GM11168 (cell line): Measurements from ENCODE around the gene SPCS3.

Source experiments
- in situ Hi-C: fragments of 300-500 bp; cut with MboI; formaldehyde crosslinking; loops from one replicate; pipeline ENCODE4 v1.12.0; 2022; ENCODE audit warnings: low sequenced_read_pairs; ENCODE audit not compliant: unreplicated experiment

The SPCS3 gene

GRCh38 chr4:176340871-176341685 is 21.3 kb downstream of the SPCS3 start:
- in situ Hi-C loops, result loop anchor here (25.0 kb wide), 1 partner anchor 179 kb away; no protein-coding TSS in a partner anchor

- in situ Hi-C loops, result loop anchor here (25.0 kb wide), 1 partner anchor 180 kb away; no protein-coding TSS in a partner anchor
Measured at GRCh38 chr4:176342384-176342783, 22.6 kb downstream of the SPCS3 start.

- in situ Hi-C loops, result loop anchor here (25.0 kb wide), 1 partner anchor 181 kb away; no protein-coding TSS in a partner anchor
Measured at GRCh38 chr4:176343286-176343685, 23.5 kb downstream of the SPCS3 start.

GRCh38 chr4:176345346-176345745 is 25.6 kb downstream of the SPCS3 start:
- in situ Hi-C loops, result loop anchor here (25.0 kb wide), 1 partner anchor 183 kb away; no protein-coding TSS in a partner anchor

GRCh38 chr4:176346836-176347235 is 27.1 kb downstream of the SPCS3 start:
- in situ Hi-C loops, result loop anchor here (25.0 kb wide), 1 partner anchor 185 kb away; no protein-coding TSS in a partner anchor

- in situ Hi-C loops, result no loop called here
Measured at GRCh38 chr4:176350671-176351070, 30.9 kb downstream of the SPCS3 start.

- in situ Hi-C loops, result no loop called here
Measured at GRCh38 chr4:176354884-176355283, 35.1 kb downstream of the SPCS3 start.

- in situ Hi-C loops, result no loop called here
Measured at GRCh38 chr4:176357359-176358082, 37.8 kb downstream of the SPCS3 start.

- in situ Hi-C loops, result no loop called here
Measured at GRCh38 chr4:176358083-176358469, 38.3 kb downstream of the SPCS3 start.

GRCh38 chr4:176359590-176359989 is 39.8 kb downstream of the SPCS3 start:
- in situ Hi-C loops, result no loop called here

- in situ Hi-C loops, result no loop called here
Measured at GRCh38 chr4:176360446-176360845, 40.7 kb downstream of the SPCS3 start.

- in situ Hi-C loops, result no loop called here
Measured at GRCh38 chr4:176363072-176363471, 43.3 kb downstream of the SPCS3 start.

GRCh38 chr4:176367771-176368465 is 48.2 kb downstream of the SPCS3 start:
- in situ Hi-C loops, result no loop called here

GRCh38 chr4:176376032-176376614 is 56.4 kb downstream of the SPCS3 start:
- in situ Hi-C loops, result loop anchor here (5.0 to 25.0 kb wide), 4 partner anchors 269 to 936 kb away; partner anchors contain the start of genes NEIL3 and VEGFC

GRCh38 chr4:176377780-176378179 is 58.0 kb downstream of the SPCS3 start:
- in situ Hi-C loops, result loop anchor here (5.0 to 25.0 kb wide), 4 partner anchors 267 to 935 kb away; partner anchors contain the start of genes NEIL3 and VEGFC

- in situ Hi-C loops, result loop anchor here (25.0 kb wide), 1 partner anchor 932 kb away; the partner anchor contains the start of gene NEIL3
Measured at GRCh38 chr4:176380352-176381157, 60.8 kb downstream of the SPCS3 start.
